ENCODE measurements around the gene DEF6.

The DEF6 gene

GRCh38 chr6:35297601-35298481 lies at the start of gene DEF6:
Gene DEF6, plus strand, starts transcription at chr6:35297818. Its CDS starts 39 bp downstream, at chr6:35297857.
- peak; percentile 77 for DNase-seq (ENCODE audit: low read depth in 2 of 2)

- DNase-seq (ENCODE audit: low read depth in 2 of 2), result no peak
These were observed 49.3 kb upstream of the DEF6 start for GRCh38 chr6:35248300-35248699.

- DNase-seq (ENCODE audit: low read depth in 2 of 2), result no peak
These were observed 48.7 kb upstream of the DEF6 start for GRCh38 chr6:35248965-35249364.

GRCh38 chr6:35251949-35252348 lies 45.7 kb upstream of the DEF6 start:
- no peak for DNase-seq (ENCODE audit: low read depth in 2 of 2)

- DNase-seq (ENCODE audit: low read depth in 2 of 2), result no peak
These were observed 44.4 kb upstream of the DEF6 start for GRCh38 chr6:35253249-35253648.

- DNase-seq (ENCODE audit: low read depth in 2 of 2), result no peak
These were observed 39.3 kb upstream of the DEF6 start for GRCh38 chr6:35258336-35258735.

- DNase-seq (ENCODE audit: low read depth in 2 of 2), result peak; percentile 25 to 30
These were observed 38.8 kb upstream of the DEF6 start for GRCh38 chr6:35258858-35259193.

GRCh38 chr6:35259194-35259947 lies 38.2 kb upstream of the DEF6 start, which contains the start of gene ZNF76:
Gene ZNF76, plus strand, starts transcription at chr6:35259735. Its CDS starts 21,417 bp downstream, at chr6:35281152.
- DNase-seq (ENCODE audit: low read depth in 2 of 2), result peak; percentile 89 to 91

GRCh38 chr6:35259948-35260590 lies 37.5 kb upstream of the DEF6 start:
- DNase-seq (ENCODE audit: low read depth in 2 of 2), result peak; percentile 65 to 77

GRCh38 chr6:35260591-35261570 lies 36.7 kb upstream of the DEF6 start:
- DNase-seq (ENCODE audit: low read depth in 2 of 2), result no peak

GRCh38 chr6:35262596-35262995 lies 35.0 kb upstream of the DEF6 start:
- no peak for DNase-seq (ENCODE audit: low read depth in 2 of 2)

- DNase-seq (ENCODE audit: low read depth in 2 of 2), result no peak
These were observed 32.9 kb upstream of the DEF6 start for GRCh38 chr6:35264550-35265274.

GRCh38 chr6:35265523-35265922 lies 32.1 kb upstream of the DEF6 start:
- DNase-seq (ENCODE audit: low read depth in 2 of 2), result no peak

- DNase-seq (ENCODE audit: low read depth in 2 of 2), result no peak
These were observed 30.2 kb upstream of the DEF6 start for GRCh38 chr6:35267446-35267845.

- DNase-seq (ENCODE audit: low read depth in 2 of 2), result no peak
These were observed 29.7 kb upstream of the DEF6 start for GRCh38 chr6:35267897-35268296.

GRCh38 chr6:35272005-35272404 lies 25.6 kb upstream of the DEF6 start:
- DNase-seq (ENCODE audit: low read depth in 2 of 2), result no peak

GRCh38 chr6:35273822-35274559 lies 23.6 kb upstream of the DEF6 start:
- no peak for DNase-seq (ENCODE audit: low read depth in 2 of 2)

GRCh38 chr6:35275744-35276260 lies 21.8 kb upstream of the DEF6 start:
- DNase-seq (ENCODE audit: low read depth in 2 of 2), result no peak

- DNase-seq (ENCODE audit: low read depth in 2 of 2), result no peak
These were observed 18.9 kb upstream of the DEF6 start for GRCh38 chr6:35278708-35279107.

GRCh38 chr6:35280903-35281302 lies 16.7 kb upstream of the DEF6 start:
- no peak for DNase-seq (ENCODE audit: low read depth in 2 of 2)
